HL-60/S4 treated with phorbol 12-myristate 13-acetate at 8.2 ng/mL for 4 days and 3 days (cell line): ENCODE measurements around the gene PRELP.
"Not testable (repeated sequence)": the region's sequence is repeated elsewhere in the genome, so short reads cannot be mapped to it uniquely, and the experiment has no call there.

Source experiments
- in situ Hi-C: fragments of 300-500 bp; cut with MboI; formaldehyde crosslinking; loops from 2 replicates; pipeline ENCODE4 v1.15.0; 2022; ENCODE audit warnings: low sequenced_read_pairs

PRELP gene

DNA sequence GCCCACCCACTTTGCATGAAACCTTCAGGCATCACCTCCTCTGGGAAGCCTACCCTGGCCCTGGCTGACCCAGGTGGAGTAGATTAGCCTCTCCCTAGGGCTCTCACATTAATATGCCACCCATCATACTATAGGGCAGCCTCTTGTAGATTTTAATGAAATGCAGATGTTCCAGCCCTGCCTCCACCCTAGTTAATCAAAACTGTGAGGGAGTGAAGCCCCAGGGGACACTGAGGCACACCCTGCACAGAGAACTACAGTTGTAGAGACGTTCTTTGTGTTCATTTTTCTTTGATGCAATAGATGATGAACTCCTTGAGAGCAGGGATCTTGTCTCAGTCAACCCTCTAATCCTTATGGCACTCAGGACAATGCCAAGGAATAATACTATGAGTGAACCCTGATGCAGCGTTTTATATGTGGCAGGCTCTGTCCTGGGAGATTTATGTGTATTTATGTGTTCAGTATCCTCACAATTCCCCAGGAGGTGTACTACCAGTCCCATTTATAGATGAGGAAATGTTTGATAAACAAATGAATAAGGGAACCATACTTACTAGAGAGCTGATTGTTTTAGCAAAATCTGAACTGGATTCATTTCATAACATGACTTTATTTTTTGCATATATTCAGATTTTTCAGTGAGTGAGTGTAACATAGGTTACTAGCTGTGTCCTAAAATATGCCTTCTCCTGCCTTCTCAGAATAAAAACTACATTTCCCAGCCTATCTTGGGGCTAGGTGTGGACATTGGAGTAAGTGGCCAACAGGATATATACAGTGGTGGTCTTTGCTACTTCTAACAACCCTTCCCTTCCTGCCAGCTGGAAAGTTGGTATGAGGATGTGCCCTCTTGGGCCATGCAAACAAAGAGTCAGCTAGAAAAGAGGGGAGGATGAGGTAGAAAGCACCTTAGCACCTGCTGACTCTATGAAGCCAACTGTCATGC is 23.5 kb upstream of the PRELP start:
- in situ Hi-C loops: no loop called here

DNA sequence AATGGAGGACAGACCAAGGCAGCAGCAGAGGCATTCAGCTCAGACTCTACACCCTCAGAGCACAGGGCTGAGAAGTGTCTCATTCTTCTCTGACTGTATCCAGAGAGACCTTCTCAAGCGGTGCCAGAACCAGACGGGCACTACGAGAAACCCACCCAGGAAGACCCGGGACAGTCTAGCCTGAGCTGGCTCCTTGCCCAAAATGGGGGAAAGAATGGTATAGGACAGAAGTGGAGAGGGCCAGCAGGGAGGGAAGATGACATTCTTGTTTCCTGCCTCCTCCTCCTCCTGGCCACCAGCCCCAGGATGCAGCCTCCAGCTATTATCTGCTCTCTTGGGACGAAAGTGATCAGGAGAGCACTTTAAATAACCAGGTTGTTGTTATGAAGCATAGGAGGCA is 22.6 kb upstream of the PRELP start:
- in situ Hi-C loops: no loop called here

GRCh38 chr1:203453616-203454015 is 22.0 kb upstream of the PRELP start:
- in situ Hi-C loops: no loop called here

GRCh38 chr1:203454986-203455471 is 20.6 kb upstream of the PRELP start:
- in situ Hi-C loops: no loop called here

DNA sequence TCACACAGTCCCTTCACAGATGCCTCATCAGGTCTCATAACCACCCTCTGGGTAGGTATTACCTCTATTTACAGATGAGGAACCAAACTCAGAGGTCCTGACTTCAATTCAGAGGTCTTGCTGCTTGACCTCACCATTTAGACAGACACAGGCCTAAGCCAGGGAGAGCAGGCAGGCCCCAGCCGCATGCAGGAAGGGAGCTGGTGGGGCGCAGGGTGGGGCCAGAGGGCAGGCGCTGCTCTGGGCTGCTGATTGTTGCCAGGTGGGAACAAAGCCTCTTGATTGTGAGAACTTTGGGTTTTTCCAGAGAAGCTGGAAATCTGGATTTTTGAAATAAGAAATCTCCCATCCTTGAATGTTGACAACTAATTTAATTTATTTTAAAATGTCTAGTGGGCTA is 19.9 kb upstream of the PRELP start:
- in situ Hi-C loops: no loop called here

- in situ Hi-C loops: no loop called here
These were observed 19.0 kb upstream of the PRELP start for GRCh38 chr1:203456577-203456976.

DNA sequence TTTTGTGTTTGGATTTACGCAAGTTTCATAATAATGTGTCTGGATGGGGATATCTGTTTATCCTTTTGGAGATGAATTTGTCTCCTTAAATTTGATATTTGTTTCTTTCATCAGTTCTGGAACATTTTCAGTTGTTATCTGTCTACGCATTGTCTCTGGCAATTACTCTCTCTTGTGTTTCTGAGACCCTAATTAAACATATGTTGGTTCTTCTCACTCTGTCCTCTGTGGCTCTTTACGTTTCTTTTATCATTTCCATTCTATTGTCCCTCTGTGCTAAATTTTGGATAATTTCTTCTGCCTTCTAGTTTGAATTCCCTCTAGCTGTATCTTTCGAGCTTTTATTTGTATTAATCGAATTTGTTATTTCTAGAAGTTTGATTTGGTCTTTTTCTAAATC is 17.5 kb upstream of the PRELP start:
- in situ Hi-C loops: no loop called here

GRCh38 chr1:203459671-203460201 is 15.9 kb upstream of the PRELP start:
- in situ Hi-C loops: no loop called here

DNA sequence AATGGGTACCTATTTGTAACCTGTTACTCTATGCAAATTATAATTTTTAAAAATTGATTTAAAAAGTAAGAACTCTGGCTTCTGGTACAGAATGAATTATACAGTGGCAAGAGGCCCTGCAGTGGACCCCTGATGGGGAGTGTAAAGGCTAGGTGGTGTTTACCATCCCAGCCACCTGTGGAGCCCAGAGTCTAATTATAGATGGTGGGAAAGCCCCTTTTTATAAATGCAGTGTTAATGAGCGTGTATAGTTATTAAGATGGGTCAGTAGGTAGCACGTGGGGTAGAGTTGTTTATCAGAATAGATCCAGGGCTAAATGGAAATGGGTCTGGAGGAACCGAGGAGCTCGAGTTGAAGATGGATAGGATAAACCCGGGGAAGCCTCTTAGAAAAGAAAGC is 13.9 kb upstream of the PRELP start:
- in situ Hi-C loops: no loop called here

- in situ Hi-C loops: no loop called here
These were observed 13.5 kb upstream of the PRELP start for GRCh38 chr1:203462143-203462542.

GRCh38 chr1:203462878-203463277 is 12.7 kb upstream of the PRELP start:
- in situ Hi-C loops: no loop called here

DNA sequence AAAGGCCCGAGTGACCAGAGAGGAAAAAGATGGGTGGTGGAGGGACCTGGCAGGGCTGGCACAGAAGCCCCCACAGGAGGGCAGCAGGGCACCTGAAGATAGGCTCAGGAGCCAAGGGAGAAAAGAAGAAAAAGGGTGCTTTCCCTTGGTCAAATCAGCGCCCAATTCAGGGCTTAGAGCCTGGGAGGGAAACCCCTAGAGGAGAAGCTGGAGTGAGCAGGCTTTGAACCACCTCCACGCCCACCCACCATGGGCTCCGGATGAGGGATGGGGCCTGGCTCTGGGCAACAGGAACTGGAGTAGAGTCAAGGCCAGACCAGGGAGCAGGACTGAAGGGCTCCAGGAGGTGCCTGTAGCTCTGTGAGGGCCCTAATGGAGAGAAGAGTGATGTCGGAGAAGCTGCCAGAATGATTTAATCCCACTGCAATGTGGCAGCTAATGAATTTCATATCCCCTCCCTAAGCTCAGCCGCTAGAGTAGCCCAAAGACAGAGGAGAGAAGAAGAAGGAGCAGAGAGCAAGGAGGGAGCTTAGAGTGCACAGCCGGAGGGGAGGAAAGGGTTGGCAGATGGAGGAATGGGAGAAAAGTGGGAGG is 12.0 kb upstream of the PRELP start:
- in situ Hi-C loops: no loop called here

- in situ Hi-C loops: no loop called here
These were observed 11.4 kb upstream of the PRELP start for GRCh38 chr1:203464226-203464625.

- in situ Hi-C loops: no loop called here
These were observed 10.9 kb upstream of the PRELP start for GRCh38 chr1:203464743-203465142.

- in situ Hi-C loops: no loop called here
These were observed 10.3 kb upstream of the PRELP start for GRCh38 chr1:203465146-203465798.

- in situ Hi-C loops: no loop called here
These were observed 9.7 kb upstream of the PRELP start for GRCh38 chr1:203465948-203466347.

DNA sequence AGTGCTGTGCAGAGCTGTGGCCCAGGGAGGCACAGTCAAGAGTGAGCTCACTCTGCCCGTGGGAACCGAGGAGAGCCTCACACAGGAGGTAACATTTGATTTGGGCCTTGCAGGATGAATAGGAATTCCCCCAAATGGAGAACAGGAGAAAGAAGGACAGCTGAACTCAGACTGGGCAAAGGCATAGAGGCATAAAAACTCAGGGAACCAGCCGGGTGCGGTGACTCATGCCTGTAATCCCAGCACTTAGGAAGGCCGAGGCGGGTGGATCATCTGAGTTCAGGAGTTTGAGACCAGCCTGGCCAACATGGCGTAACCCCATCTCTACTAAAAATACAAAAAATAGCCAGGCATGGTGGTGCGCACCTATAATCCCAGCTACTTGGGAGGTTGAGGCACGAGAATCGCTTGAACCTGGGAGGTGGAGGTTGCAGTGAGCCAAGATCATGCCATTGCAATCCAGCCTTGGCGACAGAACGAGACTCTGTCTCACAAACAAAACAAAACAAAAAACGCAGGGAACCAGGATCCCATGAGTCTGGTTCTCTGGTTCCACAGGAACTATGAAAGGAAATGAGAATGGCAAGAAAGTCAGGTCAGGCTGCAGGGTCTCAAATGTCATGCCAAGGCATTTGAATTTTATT is 8.6 kb upstream of the PRELP start:
- in situ Hi-C loops: not testable (repeated sequence)

GRCh38 chr1:203467550-203467921 is 8.1 kb upstream of the PRELP start:
- in situ Hi-C loops: no loop called here

DNA sequence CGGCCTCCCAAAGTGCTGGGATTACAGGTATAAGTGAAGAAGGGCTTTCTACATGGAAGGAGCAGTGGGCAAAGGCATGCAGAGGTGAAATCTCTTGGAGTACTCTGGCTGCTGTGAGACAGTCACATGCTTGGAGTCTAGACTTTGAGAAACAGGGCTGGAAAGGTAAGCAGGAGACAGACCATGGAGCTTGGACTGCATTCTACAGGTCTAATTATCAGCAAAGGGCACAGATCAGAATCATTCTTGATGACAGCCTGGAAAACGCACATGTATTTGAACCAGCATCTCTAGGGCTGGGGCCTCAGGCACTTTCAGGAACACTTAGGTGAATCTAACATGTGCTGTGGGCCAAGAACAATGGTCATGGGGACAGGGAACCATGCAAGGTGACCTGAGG is 7.3 kb upstream of the PRELP start:
- in situ Hi-C loops: no loop called here

GRCh38 chr1:203470240-203470639 is 5.4 kb upstream of the PRELP start:
- in situ Hi-C loops: no loop called here

GRCh38 chr1:203471841-203472240 is 3.8 kb upstream of the PRELP start:
- in situ Hi-C loops: no loop called here
